HCT116 (cell line): ENCODE results near the gene SYNDIG1. TPM values are rescaled to one million over a fixed set of nuclear protein-coding genes. Genes with fewer than 3 reads are reported as not detected.

ENCODE experiments used
- ATAC-seq: fragments of 200-7000 bp; cut with Tn5 transposase; 2 replicates; pipeline ENCODE4 v1.9.1; 2020; ENCODE audit warnings: mild to moderate bottlenecking, moderate library complexity
- BruUV-seq: library from RNA; stranded (reverse); fragments of 400-500 nt; replicated peaks from 2 replicates; lab custom pipeline; 2021; lab: Mats Ljungman, UMichigan
- CTCF ChIA-PET: fragments of 300-600 bp; sonication (Branson Sonifier 250); formaldehyde crosslinking; loops from one replicate; lab custom pipeline; 2021; ENCODE audit warnings: antibody characterized with exemption; lab: Charles Lee
- POLR2A ChIA-PET: fragments of 300-600, 350-600 bp; sonication (Branson Sonifier 250); formaldehyde crosslinking; loops from one replicate; lab custom pipeline; 2021; ENCODE audit warnings: antibody characterized with exemption; lab: Charles Lee
- RAD21 ChIA-PET, 2 experiments: fragments of 300-600 bp; sonication (Branson Sonifier 250); formaldehyde crosslinking; loops; one replicate each; lab custom pipeline; 2023; ENCODE audit warnings: low total read pairs in 2 of 2; ENCODE audit not compliant: uncharacterized antibody in 2 of 2, unreplicated experiment in 2 of 2, low non-redundant PET in 1 of 2; lab: Charles Lee
- DNase-seq: peaks from one replicate; pipeline ENCODE4 v3.0.0-alpha.2; 2010; ENCODE audit warnings: low read depth, low spot score
- H2AFZ ChIP-seq: fragments of 200-600 bp; shearing (Covaris generic), sonication (generic); 2 replicates; pipeline ENCODE4 v1.6.1; 2017; ENCODE audit warnings: low read depth, mixed run types, mixed read lengths, antibody characterized with exemption, low read length; ENCODE audit not compliant: poor library complexity, severe bottlenecking
- H3K27ac ChIP-seq: 2 replicates; pipeline ENCODE4 v1.5.1; 2012; ENCODE audit warnings: low read depth, low read length
- H3K27me3 ChIP-seq: fragments of 200-600 bp; sonication (generic); 2 replicates; pipeline ENCODE4 v1.6.1; 2016; ENCODE audit warnings: mixed run types, low read length, mixed read lengths; ENCODE audit not compliant: insufficient read depth
- H3K36me3 ChIP-seq, 2 experiments: fragments of 200-500 bp in 1 of 2; fragments of 200-600 bp in 1 of 2; sonication (Bioruptor generic) in 1 of 2; sonication (generic) in 1 of 2; 2 replicates each; pipeline versions ENCODE4 v1.5.1 to v1.6.1; 2014 to 2016; ENCODE audit warnings: low read length in 2 of 2, inconsistent platforms in 1 of 2, mixed read lengths in 1 of 2, mixed run types in 1 of 2; ENCODE audit not compliant: insufficient read depth in 2 of 2, control insufficient read depth in 1 of 2
- H3K4me1 ChIP-seq, 2 experiments: fragments of 200-600 bp in 1 of 2; sonication (generic) in 1 of 2; 2 replicates each; pipeline versions ENCODE4 v1.5.1 to v1.6.1; 2012 to 2017; ENCODE audit warnings: low read length in 2 of 2, inconsistent platforms in 1 of 2, mild to moderate bottlenecking in 1 of 2, mixed read lengths in 1 of 2, mixed run types in 1 of 2, moderate library complexity in 1 of 2; ENCODE audit not compliant: insufficient read depth in 2 of 2, control insufficient read depth in 1 of 2
- H3K4me2 ChIP-seq: fragments of 200-600 bp; sonication (generic); 2 replicates; pipeline ENCODE4 v1.6.1; 2017; ENCODE audit warnings: mixed run types, low read length, mixed read lengths
- H3K4me3 ChIP-seq, 2 experiments: fragments of 200-600 bp in 1 of 2; sonication (generic) in 1 of 2; replicated peaks in 1 of 2; 2 replicates each; pipeline ENCODE4 v1.5.1; 2011 to 2016; ENCODE audit warnings: low read length in 2 of 2, control low read depth in 1 of 2, low read depth in 1 of 2, mild to moderate bottlenecking in 1 of 2, mixed read lengths in 1 of 2, mixed run types in 1 of 2
- H3K79me2 ChIP-seq: fragments of 200-600 bp; sonication (generic); 2 replicates; pipeline ENCODE4 v1.6.1; 2017; ENCODE audit warnings: mild to moderate bottlenecking, mixed run types, low read length, moderate library complexity, mixed read lengths; ENCODE audit not compliant: insufficient read depth
- H3K9ac ChIP-seq: fragments of 200-600 bp; sonication (generic); 2 replicates; pipeline ENCODE4 v1.6.1; 2016; ENCODE audit warnings: low read length, mixed read lengths
- H3K9me2 ChIP-seq: fragments of 200-600 bp; sonication (generic), shearing (Covaris generic); 2 replicates; pipeline ENCODE4 v1.6.1; 2017; ENCODE audit warnings: mixed run types, mild to moderate bottlenecking, moderate library complexity; ENCODE audit not compliant: insufficient read depth
- H3K9me3 ChIP-seq, 2 experiments: fragments of 200-500 bp in 1 of 2; fragments of 200-600 bp in 1 of 2; sonication (Bioruptor generic) in 1 of 2; sonication (generic) in 1 of 2; 2 replicates each; pipeline ENCODE4 v1.6.1; 2014 to 2017; ENCODE audit warnings: low read length in 2 of 2, mixed read lengths in 2 of 2, inconsistent platforms in 1 of 2, low read depth in 1 of 2, mild to moderate bottlenecking in 1 of 2, mixed run types in 1 of 2, moderate library complexity in 1 of 2; ENCODE audit not compliant: control insufficient read depth in 1 of 2, insufficient read depth in 1 of 2
- H4K20me1 ChIP-seq: fragments of 200-600 bp; sonication (generic), shearing (Covaris generic); 2 replicates; pipeline ENCODE4 v1.6.1; 2017; ENCODE audit warnings: mixed run types, mild to moderate bottlenecking, moderate library complexity; ENCODE audit not compliant: insufficient read depth
- CBX3 ChIP-seq: IDR thresholded peaks from 2 replicates; pipeline ENCODE4 v1.6.1; 2012; ENCODE audit warnings: low read depth
- EGR1 ChIP-seq: IDR thresholded peaks from 2 replicates; pipeline ENCODE4 v1.6.1; 2012; ENCODE audit warnings: low read depth
- EZH2 ChIP-seq: fragments of 200-600 bp; sonication (generic); IDR thresholded peaks from 2 replicates; pipeline ENCODE4 v1.6.1; 2017; ENCODE audit warnings: antibody characterized with exemption, mixed run types
- EZH2phosphoT487 ChIP-seq: fragments of 200-600 bp; IDR thresholded peaks from 2 replicates; pipeline ENCODE4 v1.6.1; 2018; ENCODE audit warnings: antibody characterized with exemption, borderline replicate concordance
- FOSL1 ChIP-seq: IDR thresholded peaks from 2 replicates; pipeline ENCODE4 v1.6.1; 2012; ENCODE audit warnings: low read depth
- JUND ChIP-seq: IDR thresholded peaks from 2 replicates; pipeline ENCODE4 v1.6.1; 2012
- POLR2AphosphoS5 ChIP-seq: IDR thresholded peaks from 2 replicates; pipeline ENCODE4 v1.6.1; 2011; ENCODE audit warnings: mild to moderate bottlenecking, low read depth, low read length, moderate library complexity
- RAD21 ChIP-seq: IDR thresholded peaks from 2 replicates; pipeline ENCODE4 v1.6.1; 2012; ENCODE audit warnings: low read depth, mild to moderate bottlenecking
- TCF7L2 ChIP-seq: IDR thresholded peaks from 2 replicates; pipeline ENCODE4 v1.7.0; 2011; ENCODE audit warnings: borderline replicate concordance, inconsistent platforms; ENCODE audit not compliant: insufficient read depth, insufficient read length; ENCODE audit errors: extremely low read depth
- YY1 ChIP-seq: IDR thresholded peaks from 2 replicates; pipeline ENCODE4 v1.6.1; 2011; ENCODE audit warnings: low read length, low read depth, moderate library complexity, mild to moderate bottlenecking; ENCODE audit not compliant: insufficient replicate concordance; ENCODE audit errors: extremely low read depth
- ZFX ChIP-seq: fragments of 450-650 bp; IDR thresholded peaks from 2 replicates; pipeline ENCODE4 v1.6.1; 2017
- ZNF274 ChIP-seq: fragments of 200-500 bp; sonication (Bioruptor generic); IDR thresholded peaks from 2 replicates; pipeline ENCODE4 v1.6.1; 2014; ENCODE audit warnings: mild to moderate bottlenecking, low read depth, low read length, inconsistent platforms
- intact Hi-C: fragments of 100-400 bp; cut with micrococcal nuclease; formaldehyde crosslinking; loops from 2 replicates; pipeline ENCODE4 v1.10.0; 2022
- total RNA-seq: library from RNA; stranded (reverse); gene quantifications from one replicate; pipeline ENCODE4 v1.2.1, GENCODE V29; 2021; ENCODE audit not compliant: unreplicated experiment
- TF ChIP-seq, protein P1 (sequence below): IDR thresholded peaks from 2 replicates; pipeline ENCODE4 v1.6.1; 2012
- TF ChIP-seq, protein P2 (sequence below): IDR thresholded peaks from 2 replicates; pipeline ENCODE4 v1.6.1; 2012

The SYNDIG1 gene
- total RNA-seq, 1 experiment from 2014 or later = not detected

DNA sequence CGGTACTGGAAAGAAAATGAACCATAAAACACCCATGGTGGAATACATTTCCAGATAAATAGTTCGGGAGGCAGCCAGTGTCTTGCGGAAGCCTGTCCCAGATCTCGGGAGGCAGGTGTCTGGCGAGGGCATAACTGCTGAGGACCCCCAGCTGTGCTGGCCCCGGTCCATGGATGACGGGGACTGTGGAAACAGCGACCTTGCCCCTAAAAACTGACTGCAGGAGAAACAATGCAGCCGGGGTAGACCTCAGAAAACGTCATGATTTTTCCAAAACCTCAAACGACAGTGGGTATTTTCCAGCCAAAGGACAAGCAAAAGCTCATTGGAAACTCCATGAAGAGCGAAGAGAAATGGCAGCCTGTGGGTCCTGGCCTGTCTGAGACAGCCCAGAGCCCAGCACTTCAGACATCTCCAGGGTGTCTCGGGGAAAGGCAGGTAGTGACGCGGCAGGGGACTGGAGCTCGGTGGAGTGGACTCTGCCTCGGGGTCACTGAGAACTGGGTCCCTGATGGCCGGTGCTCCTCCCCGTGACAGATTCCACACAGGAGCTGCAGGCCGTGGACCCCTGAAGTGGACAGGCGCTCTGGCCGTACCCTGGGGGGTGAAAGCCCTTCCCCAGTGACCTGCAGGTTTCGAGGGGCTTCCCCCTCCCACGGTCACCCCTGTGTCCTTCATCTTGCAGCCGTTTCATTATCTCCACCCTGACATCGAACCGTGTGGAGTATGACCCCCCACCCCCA is 188.6 kb downstream of the SYNDIG1 start:
- ATAC-seq = no peak
- no peaks in the 10 kb centered on the region for H3K79me2 ChIP-seq
- no peak for DNase-seq
- H3K27ac ChIP-seq = no peak overlapping the region
- no peak overlapping the region for H2AFZ ChIP-seq
- no TSS peak for BruUV-seq
- POLR2A ChIA-PET = no interaction called here
- H3K9ac ChIP-seq = no peak overlapping the region
- H3K4me3 ChIP-seq = no peak overlapping the region
- no peak for TF ChIP-seq EZH2
- TF ChIP-seq, protein P1, sequence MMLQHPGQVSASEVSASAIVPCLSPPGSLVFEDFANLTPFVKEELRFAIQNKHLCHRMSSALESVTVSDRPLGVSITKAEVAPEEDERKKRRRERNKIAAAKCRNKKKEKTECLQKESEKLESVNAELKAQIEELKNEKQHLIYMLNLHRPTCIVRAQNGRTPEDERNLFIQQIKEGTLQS = no peak
- TF ChIP-seq RAD21 = no peak
- TF ChIP-seq ZFX = no peak
- no peak for TF ChIP-seq CBX3
- no peak for TF ChIP-seq POLR2AphosphoS5
- no peak for TF ChIP-seq FOSL1
- TF ChIP-seq TCF7L2 = no peak
- no peak for TF ChIP-seq ZNF274
- no peak for TF ChIP-seq JUND
- no peak for TF ChIP-seq EGR1
- TF ChIP-seq EZH2phosphoT487 = no peak
- TF ChIP-seq, protein P2, sequence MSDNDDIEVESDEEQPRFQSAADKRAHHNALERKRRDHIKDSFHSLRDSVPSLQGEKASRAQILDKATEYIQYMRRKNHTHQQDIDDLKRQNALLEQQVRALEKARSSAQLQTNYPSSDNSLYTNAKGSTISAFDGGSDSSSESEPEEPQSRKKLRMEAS = no peak
- TF ChIP-seq YY1 = no peak
- RAD21 ChIA-PET = no interaction called here
- H3K36me3 ChIP-seq = no peaks in the 10 kb centered on the region
- peaks cover 1% of the 10 kb centered on the region; the same call in 1 of the 2 replicates for H3K27me3 ChIP-seq
- H3K9me3 ChIP-seq = no peaks in the 10 kb centered on the region
- intact Hi-C loops = no loop called here
- CTCF ChIA-PET = no interaction called here
- H3K4me1 ChIP-seq = peaks cover 1 to 10% of the 10 kb centered on the region in 2 experiments; a peak in 3 of 4 replicates
- H3K4me2 ChIP-seq = no peak overlapping the region
- H3K9me2 ChIP-seq = no peaks in the 10 kb centered on the region
- no peaks in the 10 kb centered on the region for H4K20me1 ChIP-seq
